Gastrocnemius medialis (tissue), 4 donors: ENCODE data around the gene TSPAN15.

Experiments used
- POLR2A ChIP-seq, 2 donors: fragments of 450-650 bp; IDR thresholded peaks; one replicate each; pipeline ENCODE4 v1.6.1; 2017; ENCODE audit warnings: antibody characterized with exemption in 2 of 2, mild to moderate bottlenecking in 2 of 2, moderate library complexity in 2 of 2
- TF ChIP-seq, protein P1 (sequence below), 5 experiments: fragments of 450-650 bp in 3 of 5; fragments of 200-600 bp in 2 of 5; sonication (generic) in 2 of 5; IDR thresholded peaks in 4 of 5; conservative IDR thresholded peaks in 1 of 5; 1 replicate in 4 of 5; 2 replicates in 1 of 5; pipeline ENCODE4 v1.5.1; 2016 to 2019; ENCODE audit warnings: antibody characterized with exemption in 5 of 5, mild to moderate bottlenecking in 3 of 5, moderate library complexity in 3 of 5

DNA sequence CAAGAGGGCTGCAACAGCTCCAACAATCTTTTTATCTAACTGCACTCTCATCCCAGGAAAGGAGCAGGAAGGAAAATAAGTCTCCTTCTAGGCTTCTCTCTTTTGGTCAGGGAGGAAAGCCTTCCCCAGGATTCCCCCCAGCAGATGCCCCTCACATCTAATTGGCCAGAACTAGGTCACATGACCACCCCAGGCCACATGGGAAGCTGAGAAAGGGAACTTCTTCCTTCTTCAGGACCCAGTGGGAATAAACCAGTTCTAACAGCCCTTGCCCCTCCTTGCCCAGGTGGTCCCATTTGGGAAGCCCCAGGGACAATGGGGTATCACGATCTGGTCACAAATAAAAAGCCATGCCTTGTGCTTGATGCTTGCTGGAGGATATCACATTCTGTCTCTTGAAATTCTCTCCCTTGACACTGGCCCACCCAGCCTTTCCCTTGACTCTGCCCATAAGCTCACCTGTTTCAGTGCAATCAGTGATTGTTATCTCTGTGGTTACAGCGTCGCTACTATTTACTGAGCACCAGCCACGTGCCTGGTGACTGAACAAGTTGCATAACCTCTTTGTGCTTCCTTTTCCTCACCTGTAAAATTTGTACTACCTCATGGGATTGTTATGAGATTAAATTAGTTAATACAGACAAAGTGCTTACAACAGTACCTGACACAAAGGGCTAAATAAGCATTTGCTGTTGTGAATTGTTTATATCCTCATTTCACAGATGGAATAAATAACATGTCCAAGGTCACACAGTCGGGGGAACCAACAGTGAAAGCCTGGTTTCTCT, 25.6 kb upstream of the TSPAN15 start:
- no peak for TF ChIP-seq POLR2A (IDR thresholded peaks at IDR 0.05)
- TF ChIP-seq, protein P1, sequence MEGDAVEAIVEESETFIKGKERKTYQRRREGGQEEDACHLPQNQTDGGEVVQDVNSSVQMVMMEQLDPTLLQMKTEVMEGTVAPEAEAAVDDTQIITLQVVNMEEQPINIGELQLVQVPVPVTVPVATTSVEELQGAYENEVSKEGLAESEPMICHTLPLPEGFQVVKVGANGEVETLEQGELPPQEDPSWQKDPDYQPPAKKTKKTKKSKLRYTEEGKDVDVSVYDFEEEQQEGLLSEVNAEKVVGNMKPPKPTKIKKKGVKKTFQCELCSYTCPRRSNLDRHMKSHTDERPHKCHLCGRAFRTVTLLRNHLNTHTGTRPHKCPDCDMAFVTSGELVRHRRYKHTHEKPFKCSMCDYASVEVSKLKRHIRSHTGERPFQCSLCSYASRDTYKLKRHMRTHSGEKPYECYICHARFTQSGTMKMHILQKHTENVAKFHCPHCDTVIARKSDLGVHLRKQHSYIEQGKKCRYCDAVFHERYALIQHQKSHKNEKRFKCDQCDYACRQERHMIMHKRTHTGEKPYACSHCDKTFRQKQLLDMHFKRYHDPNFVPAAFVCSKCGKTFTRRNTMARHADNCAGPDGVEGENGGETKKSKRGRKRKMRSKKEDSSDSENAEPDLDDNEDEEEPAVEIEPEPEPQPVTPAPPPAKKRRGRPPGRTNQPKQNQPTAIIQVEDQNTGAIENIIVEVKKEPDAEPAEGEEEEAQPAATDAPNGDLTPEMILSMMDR (IDR thresholded peaks at IDR 0.05 in 4 of 5, conservative IDR thresholded peaks at IDR 0.05 in 1 of 5) = no peak
